ENCODE results near the gene MAGEH1.
"Not testable (repeated sequence)": the region's sequence is repeated elsewhere in the genome, so short reads cannot be mapped to it uniquely, and the experiment has no call there.

MAGEH1 gene

GRCh38 chrX:55451990-55452832 lies at the start of gene MAGEH1:
Gene MAGEH1, plus strand, starts transcription at chrX:55452127. Its CDS starts 248 bp downstream, at chrX:55452375.
- peak; percentile 69 for DNase-seq

GRCh38 chrX:55427079-55427478 lies 24.8 kb upstream of the MAGEH1 start:
- DNase-seq, result not testable (repeated sequence)

- DNase-seq, result not testable (repeated sequence)
Measured at GRCh38 chrX:55443468-55443867, 8.5 kb upstream of the MAGEH1 start.

GRCh38 chrX:55450259-55450658 lies 1.7 kb upstream of the MAGEH1 start:
- no peak for DNase-seq

- no peak for DNase-seq
Measured at GRCh38 chrX:55451141-55451540, 786 bp upstream of the MAGEH1 start.

- no peak for DNase-seq
Measured at GRCh38 chrX:55451626-55451989, 319 bp upstream of the MAGEH1 start.

GRCh38 chrX:55452833-55453124 lies 852 bp downstream of the MAGEH1 start:
- no peak for DNase-seq

- not testable (repeated sequence) for DNase-seq
Measured at GRCh38 chrX:55455708-55456107, 3.8 kb downstream of the MAGEH1 start.

GRCh38 chrX:55459426-55459825 lies 7.5 kb downstream of the MAGEH1 start:
- not testable (repeated sequence) for DNase-seq

GRCh38 chrX:55459926-55460325 lies 8.0 kb downstream of the MAGEH1 start:
- DNase-seq, result not testable (repeated sequence)

- DNase-seq, result not testable (repeated sequence)
Measured at GRCh38 chrX:55464050-55464449, 12.1 kb downstream of the MAGEH1 start.

- not testable (repeated sequence) for DNase-seq
Measured at GRCh38 chrX:55465108-55465507, 13.2 kb downstream of the MAGEH1 start.

GRCh38 chrX:55465791-55466190 lies 13.9 kb downstream of the MAGEH1 start:
- not testable (repeated sequence) for DNase-seq

- DNase-seq, result not testable (repeated sequence)
Measured at GRCh38 chrX:55479956-55480355, 28.0 kb downstream of the MAGEH1 start.

- no peak for DNase-seq
Measured at GRCh38 chrX:55480390-55481062, 28.6 kb downstream of the MAGEH1 start.

- DNase-seq, result no peak
Measured at GRCh38 chrX:55484948-55485347, 33.0 kb downstream of the MAGEH1 start.

- no peak for DNase-seq
Measured at GRCh38 chrX:55486736-55487135, 34.8 kb downstream of the MAGEH1 start.

- no peak for DNase-seq
Measured at GRCh38 chrX:55487143-55487542, 35.2 kb downstream of the MAGEH1 start.

- peak; percentile 20 for DNase-seq
Measured at GRCh38 chrX:55488006-55488592, 36.2 kb downstream of the MAGEH1 start.

GRCh38 chrX:55488593-55489313 lies 36.8 kb downstream of the MAGEH1 start:
- DNase-seq, result peak; percentile 38

- DNase-seq, result peak; percentile 8
Measured at GRCh38 chrX:55489314-55490009, 37.5 kb downstream of the MAGEH1 start, which contains the start of gene USP51. Gene USP51, minus strand, starts transcription at chrX:55489848. Its CDS starts 909 bp downstream, at chrX:55488939.

- no peak for DNase-seq
Measured at GRCh38 chrX:55490121-55490520, 38.2 kb downstream of the MAGEH1 start.

- DNase-seq, result no peak
Measured at GRCh38 chrX:55490974-55491373, 39.0 kb downstream of the MAGEH1 start.

All from DMS79 (cell line).